CD4-positive, alpha-beta T cell treated with Interleukin-6 at 100 ng/mL for 8 hours (primary cell): ENCODE results near the gene MCHR2.
"Not testable (repeated sequence)": the region's sequence is repeated elsewhere in the genome, so short reads cannot be mapped to it uniquely, and the experiment has no call there.

Source experiments
- DNase-seq: peaks from one replicate; pipeline ENCODE4 v3.0.0-alpha.2; 2020; ENCODE audit warnings: mixed read lengths, low spot score

Gene MCHR2, protein sequence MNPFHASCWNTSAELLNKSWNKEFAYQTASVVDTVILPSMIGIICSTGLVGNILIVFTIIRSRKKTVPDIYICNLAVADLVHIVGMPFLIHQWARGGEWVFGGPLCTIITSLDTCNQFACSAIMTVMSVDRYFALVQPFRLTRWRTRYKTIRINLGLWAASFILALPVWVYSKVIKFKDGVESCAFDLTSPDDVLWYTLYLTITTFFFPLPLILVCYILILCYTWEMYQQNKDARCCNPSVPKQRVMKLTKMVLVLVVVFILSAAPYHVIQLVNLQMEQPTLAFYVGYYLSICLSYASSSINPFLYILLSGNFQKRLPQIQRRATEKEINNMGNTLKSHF

DNA sequence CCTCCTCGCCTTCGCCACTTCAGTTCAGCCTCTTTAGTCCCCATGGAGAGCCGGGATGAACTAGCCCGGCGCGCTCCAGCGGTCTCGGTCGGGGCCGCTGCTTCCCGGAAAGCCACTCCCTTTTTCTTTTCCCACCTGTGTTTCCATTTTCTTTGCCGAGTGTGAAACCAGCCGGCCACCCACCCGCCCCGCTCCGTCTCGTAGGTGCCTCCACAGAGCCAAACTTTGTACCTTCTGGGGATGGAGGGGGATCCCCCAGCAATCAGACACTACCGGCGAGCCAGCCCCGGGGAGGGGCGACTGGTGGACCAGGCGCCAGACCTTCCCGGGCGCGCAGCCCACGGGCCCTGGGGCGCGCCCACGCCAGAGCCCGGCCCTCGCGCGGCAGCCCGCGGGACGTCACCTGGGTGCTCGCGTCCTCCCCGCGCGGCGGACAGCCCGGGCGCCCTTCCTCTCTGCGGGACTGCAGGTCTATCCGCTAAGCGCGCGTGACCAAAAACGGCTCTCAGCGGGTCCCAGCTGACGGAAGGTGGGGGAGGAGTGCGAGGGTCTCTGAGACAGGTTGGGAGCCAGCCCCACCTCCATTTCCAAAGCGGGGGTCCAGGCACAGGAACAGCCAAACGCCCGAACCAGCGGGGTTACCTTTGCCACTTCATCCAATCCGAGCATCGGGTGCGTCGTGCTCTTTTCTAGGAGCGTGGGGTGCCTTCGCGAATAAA, at the start of gene MCHR2:
MCHR2 (minus strand) TSS at position 691 of the 719 bp plus-strand sequence. CDS start 38,076 bp downstream, outside the sequence.
- DNase-seq = no peak

DNA sequence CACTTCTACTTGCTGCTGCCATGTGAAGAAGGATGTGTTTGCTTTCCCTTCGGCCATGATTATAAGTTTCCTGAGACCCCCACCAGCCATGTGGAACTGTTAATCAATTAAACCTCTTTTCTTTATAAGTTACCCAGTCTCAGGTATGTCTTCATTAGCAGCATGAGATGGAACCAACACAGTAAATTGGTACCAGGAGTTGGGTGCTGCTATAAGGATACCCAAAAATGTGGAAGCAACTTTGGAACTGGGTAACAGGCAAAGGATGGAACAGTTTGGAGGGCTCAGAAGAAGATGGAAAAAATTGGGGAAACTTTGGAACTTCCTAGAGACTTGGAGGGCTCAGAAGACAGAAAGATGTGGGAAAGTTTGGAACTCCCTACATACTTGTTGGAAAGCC, 44.5 kb upstream of the MCHR2 start:
- not testable (repeated sequence) for DNase-seq

DNA sequence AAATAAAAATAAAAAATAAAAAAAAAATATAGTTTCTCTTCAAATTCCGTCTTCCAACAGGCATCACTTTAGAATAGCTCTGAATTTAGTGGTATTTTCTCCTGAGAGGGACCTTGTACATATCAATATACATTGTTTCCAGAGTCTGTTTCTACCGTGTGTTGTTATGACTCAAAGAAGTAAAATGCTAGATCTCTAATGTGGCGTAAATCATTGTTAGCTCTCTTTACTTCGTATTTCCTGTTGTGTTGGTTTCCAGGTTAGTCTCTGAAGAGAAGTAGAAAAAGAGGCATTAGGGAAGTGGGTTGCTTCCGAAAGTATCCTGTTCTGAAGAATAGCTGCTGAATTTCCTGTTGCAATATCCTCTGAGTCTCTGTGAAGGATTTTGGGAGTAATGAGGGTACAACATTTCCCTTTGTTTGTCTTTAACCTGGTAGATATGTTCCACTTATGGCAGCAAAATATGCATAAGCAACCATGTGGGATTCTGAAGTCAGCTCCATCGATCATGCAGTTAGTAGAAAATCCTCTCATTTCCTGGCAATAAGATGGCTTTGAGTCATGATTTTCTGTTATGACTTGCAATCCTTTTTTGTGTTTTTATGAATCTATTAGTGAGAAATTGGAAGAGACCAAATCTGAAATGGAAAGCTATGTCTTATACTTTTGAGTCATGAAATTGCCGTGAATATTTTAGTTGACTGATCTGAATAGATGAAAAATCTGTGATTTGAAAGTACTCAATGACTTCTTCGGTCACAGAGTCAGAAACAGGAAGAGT, 42.0 kb upstream of the MCHR2 start:
- DNase-seq = no peak

DNA sequence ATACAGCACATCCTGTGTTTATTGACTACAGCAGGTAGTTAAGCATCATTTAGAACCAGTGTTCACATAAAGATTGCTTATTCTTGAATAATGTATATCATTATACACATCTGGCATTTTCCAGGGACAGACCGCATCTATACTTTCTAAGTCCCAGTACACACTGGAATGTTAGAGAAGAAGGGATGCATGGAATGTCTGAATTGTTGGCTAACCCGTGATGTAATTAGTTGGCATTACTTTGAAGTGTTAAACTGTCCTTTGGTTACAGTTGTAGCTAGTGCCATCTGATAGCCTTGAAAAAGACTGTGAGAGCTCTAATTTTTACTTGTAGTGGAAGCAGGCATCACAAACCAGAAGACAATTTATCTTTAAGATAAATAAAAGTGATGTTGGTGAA, 29.8 kb upstream of the MCHR2 start:
- DNase-seq = no peak

DNA sequence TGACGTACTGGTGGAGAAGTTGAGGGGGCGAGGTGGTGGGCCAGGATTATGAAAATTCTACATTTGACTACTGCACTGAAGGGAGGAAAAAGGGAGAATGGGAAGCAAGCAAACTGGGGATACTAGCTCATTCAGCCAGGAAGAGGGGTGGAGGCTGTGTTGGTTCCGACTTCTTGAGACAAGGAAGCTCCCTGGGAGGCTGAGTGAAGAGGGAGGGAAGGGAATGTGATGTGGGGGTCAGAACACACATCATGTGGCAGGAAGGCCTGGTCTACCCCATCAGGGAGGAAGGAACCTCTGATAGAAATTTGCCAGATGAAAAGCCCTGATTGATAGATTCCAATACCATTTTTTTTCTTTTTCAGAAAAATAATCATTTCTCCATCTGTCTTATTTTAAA, 28.8 kb upstream of the MCHR2 start:
- no peak for DNase-seq

DNA sequence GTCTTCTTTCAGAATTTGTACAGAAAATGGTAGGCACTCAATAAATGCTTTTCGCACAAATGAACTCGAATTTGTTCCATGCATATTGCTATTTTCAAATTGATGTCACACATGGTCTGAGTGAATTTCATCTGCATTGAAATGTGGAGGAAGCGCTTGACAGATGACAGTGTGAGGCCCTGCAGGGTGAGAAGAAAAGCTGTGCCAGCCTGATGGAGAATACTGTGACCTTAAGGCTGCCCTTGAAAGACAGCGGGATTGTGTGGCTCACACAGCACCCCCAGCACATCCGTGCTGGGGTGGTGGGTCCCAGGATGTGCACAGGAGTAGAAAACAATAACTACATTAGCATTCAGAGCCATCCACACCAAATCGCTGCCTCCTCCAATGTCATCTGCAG, 14.8 kb upstream of the MCHR2 start:
- DNase-seq = no peak

DNA sequence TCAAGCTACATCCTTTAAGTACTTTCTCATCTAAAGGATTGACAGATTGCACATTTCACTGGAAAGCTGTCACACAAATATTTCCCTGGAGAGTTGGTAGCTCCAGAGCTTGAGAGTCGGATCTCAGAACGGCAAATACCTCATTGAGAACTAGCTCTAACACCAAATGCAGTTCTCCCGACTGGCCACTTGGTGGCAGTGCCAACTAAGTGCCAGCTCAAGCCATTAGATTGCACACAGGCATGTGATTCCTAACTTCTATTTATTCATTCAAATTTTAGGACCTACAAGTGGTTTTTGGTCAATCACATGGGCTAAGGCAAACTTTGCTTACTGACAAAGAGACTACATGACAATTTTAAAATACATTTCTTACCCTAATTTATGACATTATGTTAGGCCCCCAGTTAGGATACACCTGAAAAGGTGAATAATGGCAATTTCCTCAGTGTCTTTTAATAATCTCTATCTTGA, 7.9 kb upstream of the MCHR2 start:
- DNase-seq = peak; percentile 23

DNA sequence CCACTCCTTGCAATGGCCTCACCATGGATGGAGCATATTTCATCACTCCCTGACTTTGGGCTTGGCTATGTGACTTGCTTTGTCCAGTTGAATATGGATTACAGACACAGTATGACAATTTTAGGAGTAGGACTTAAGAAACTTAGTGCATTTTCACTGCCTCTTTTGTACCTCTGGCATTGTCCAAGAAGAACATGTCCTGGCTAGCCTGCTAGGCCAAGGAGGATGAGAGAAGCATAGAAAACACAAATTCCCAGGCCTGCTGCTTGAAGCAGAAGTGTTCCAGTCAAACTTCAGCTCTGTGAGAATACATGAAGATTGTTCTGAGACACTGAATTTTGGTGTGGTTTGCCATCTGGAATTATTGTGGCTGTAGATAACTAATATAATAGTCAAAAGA, 3.1 kb upstream of the MCHR2 start:
- DNase-seq = no peak

DNA sequence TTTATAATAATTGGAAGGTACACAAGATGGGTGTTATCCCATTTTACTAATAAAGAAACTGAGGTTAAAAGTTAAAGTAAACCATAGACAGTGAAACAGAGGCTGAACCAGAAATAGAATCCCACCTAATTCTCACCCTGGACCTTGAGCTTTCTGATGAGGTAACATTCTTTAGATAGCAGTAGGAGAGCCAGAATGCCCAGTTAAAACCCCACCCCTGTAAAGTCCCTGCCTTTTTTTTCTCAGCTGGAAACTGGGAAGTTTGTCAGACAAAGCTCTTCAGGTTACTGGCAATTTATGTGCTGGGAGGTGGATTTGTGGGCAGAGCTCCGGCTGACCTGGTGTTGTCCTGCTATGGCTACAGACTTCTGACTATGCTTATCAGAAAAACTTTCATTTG, 1.9 kb upstream of the MCHR2 start:
- DNase-seq = no peak

DNA sequence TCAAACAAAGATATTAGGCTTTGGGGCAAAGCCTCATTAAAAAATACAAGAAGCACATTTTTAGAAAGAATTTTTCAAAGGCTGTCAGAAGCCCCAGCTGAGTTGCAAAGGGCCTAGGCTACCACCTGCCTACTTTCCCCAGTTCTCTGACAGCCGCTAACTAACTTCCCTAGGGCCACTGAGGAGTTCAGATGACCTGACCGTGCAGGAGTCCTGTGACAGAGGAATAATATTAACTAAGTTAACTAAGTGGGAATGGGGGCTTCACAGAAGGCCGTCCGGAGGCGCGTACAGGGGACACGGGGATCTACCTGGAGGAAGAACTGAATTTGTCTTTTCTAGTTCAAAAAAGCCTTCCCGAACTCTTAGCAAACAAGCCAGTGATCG, 884 bp downstream of the MCHR2 start:
- no peak for DNase-seq

DNA sequence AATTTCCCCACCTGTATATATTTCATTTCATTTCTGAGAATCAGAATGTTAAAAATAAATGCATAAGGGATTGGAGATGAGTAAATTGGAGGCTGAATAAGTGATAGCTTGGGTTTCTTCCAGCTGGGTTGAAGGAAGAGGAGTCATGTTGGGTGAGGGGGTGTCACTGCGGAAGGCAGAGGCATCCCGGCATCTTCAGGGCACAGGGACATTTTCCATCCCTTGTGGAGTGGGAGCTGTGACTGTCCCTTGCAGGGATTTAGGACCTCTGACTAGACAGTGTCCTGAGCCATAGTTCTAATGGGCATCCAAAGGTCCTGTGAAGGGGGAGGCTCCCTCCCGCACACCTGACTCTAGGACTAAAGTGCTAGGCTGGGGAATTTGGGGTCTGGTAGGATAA, 2.1 kb downstream of the MCHR2 start:
- no peak for DNase-seq

DNA sequence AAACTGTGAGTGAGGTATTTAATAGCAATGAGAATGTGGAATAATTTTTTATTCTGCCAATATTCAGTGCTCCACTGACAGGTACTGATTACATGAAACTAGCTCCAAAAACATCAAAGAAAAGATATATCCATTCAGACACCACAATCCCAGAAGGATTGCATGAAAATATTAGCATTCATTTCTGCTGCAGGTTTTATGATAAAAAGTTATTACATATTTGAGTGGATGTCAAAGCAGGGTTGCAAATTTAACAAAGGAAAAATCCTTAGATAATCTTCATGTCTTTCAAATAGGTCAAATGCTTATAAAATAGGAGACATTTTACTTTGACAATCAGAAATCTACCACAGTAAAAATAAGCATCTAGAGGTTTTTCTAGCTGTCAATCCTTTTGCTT, 13.3 kb downstream of the MCHR2 start:
- no peak for DNase-seq

DNA sequence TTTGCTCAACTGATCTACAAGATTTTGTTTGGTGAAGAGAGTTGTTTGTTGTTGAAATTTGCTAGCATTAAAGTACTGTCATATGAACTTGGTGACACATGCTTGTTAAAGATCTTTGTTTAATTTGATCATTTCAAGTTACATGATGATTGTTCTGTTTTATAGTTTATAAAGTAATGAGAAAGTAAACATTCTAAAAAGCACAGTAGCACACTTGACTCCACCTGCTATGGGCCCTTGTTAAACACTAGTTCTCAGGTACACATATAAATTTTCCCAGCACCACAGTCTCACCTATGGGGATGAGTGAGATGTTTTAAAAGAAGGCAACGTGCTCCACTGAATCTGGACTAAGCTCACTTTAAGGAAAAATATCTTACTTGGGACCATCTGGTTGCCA, 14.1 kb downstream of the MCHR2 start:
- no peak for DNase-seq

DNA sequence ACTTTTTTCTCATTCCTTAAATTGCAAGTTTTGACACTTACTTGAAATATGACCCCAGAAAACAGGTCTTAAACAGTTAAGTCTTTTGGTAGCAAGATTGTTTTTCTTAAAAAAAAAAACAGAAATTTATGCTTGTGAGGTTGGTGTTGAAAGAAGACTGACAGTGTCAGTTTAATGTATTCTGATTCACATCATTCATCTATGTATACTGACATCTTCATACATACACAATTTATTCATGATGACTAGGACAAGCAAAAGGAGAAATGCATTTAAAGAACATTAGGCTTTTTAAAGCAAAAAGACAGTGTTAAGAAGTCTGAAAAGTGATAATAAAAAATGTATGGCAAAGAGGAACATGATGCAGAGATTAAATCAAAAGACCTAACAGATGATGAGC, 27.0 kb downstream of the MCHR2 start:
- DNase-seq = no peak

DNA sequence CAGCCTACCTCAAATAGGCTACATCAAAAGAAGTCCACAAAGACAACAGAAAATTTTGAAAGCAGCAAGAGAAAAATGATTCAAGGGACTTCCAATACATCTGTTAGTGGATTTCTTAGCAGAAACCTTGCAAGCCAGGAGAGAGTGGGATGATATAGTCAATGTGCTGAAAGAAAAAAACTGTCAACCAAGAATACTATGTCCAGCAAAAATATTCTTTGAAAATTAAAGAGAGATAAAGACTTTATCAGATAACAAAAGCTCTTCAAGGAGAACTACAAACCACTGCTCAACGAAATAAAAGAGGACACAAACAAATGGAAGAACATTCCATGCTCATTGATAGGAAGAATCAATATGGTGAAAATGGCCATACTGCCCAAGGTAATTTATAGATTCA, 34.0 kb downstream of the MCHR2 start:
- DNase-seq = no peak

DNA sequence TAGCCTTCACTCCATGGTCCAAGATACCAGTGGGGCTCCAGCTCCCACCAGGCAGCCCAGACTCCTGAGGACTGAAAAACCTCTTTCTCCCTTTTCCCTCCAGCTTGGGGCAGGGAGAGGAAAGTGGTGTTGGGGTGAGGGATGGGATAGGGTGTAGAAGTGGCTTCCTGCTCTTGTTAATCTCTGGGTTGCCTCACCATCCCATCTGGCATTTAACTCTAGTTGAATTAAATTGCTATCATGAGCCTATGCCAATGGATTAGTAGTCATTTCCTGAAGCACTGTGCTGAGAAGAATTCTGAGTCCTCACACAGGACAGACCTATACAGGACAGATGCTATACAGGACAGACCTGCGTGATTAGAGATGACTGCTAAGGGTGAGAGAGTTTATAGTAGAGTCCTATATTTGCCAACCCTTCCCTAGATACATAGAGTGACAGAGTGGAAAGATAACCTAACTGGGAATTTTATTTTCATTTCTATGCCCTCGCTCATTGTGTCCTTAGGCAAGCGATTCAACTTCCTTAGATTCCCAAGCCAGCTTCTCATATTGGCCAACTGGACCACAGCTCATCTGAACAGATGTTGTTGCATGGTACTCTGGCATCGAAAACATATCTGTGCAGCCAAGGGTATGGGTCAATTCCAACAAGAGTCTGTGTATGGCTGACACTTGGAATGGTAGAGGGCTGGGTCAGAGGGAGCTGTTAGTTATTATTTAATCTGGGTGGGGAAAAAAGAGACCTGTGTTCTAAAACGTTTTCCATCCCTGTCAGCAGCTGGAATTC, 42.8 kb downstream of the MCHR2 start:
- no peak for DNase-seq

DNA sequence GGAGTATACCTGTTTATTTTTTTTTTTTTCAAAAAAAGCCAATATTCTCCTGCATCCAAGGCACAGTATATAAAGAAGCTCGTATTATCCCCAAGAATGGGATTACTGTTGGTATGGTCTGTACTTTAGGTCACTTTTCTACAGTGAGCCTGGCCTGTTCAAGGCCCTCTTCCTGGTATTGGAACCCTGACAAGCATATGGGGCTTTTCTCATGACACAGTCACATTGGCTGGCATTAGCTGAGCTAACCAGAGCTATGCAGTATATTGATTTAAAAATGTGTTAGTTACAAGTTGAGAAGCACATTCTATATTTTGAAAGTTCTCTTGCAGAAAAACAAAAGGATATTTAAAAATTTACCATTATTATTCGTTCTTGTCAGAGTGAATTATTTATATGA, 48.0 kb downstream of the MCHR2 start:
- DNase-seq = no peak

DNA sequence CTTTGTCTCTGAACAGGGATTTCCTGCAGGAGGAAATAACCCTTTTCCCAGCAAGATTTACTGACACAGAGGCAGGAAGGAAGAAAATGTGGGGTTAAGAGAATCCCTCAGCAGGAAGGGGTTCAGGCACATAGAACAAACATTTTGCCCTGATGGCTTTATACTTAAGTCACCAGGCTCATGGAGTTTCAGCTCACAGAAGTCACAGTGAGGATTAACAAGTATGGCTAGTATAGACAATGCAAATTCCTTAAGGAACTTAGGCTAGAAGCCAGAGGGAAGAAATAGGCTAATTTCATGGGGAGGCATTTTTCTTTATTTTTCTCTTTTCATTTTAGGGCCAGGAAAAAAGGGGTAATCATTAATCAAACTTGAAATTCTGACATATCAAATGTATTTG, 50.2 kb downstream of the MCHR2 start:
- no peak for DNase-seq

DNA sequence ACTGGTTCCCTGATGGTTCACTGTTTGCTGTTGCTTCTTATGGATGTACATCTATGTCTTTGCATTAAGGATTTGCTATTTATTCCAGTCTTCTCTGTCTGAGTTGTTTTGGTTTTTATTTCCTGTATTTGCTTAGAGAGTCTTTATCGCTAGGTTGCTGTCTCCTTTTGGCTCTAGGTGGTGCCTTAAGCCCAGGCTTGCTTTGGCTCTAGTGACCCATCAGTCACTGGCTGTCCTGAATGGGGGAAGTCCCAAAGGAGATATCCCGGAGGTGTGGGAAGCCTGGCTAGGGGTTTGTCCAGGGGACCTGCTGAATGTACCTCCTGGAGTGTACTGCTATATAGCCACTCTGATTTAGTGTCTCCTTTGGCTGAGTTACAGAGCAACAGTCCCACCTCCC, 53.4 kb downstream of the MCHR2 start:
- DNase-seq = no peak

DNA sequence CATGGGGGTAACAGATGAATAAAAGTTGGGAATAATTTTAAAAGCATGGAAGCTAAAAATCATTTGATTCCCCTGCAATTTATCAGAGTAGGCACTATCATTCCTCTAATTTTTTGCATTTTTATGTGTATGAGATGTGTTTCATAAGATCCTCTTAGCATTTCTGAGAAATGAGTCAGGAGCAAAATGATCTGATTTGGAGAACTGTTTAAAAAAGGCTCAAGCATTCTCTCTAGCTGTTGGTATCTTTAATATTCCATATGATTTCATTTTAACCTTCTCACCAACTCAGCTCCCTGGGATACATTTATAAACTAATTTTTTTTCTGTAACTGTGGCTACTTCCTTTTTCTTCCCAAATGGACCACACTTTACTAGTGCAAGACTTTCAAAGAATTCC, 60.9 kb downstream of the MCHR2 start:
- DNase-seq = no peak

DNA sequence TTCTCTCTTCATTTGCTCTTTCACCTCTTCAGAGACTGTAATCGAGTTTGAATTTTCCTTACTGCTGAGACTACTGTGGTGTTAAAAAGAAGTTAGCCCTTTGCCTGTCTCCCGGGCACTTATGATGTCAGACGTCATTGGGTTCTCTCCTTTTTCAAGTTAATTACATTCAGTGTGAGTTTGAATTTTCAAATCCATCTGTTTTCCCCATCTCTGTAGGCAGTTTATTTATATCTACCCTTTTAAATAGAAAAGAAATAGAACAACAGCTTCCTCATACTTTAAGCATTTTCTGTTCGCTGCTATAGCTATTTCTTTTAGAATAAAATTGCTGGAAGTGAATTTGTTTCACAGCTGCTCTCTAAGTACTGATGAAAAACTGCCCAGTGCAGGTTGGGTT, 81.4 kb downstream of the MCHR2 start:
- no peak for DNase-seq
